ENCODE data around the gene UBE2H.

The UBE2H gene

DNA sequence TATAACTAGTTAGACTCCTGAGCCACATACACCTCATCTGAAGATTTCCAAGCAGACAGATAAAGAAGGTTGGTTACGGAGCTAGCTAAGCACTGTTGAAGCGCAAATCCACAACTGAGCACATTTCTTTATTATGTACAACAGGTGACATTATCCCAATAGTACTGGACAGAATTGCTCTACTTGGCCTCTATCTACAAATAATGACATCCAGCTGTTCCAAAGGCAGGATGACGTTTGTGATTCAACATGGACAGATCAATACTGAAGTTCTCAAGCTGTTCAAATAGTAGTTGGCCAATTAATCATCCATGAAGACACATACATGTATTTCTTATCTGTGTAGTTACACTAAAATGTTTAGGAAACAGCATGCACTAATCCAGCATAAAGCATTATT, 101.0 kb downstream of the UBE2H start:
- no peak for DNase-seq (ENCODE audit: low read depth, low spot score)
- H3K4me3 ChIP-seq (ENCODE audit: insufficient read length, low read depth): no peak overlapping the region
- TF ChIP-seq SUZ12 (IDR thresholded peaks at IDR 0.05; ENCODE audit: extremely low read depth, insufficient read depth, insufficient read length): no peak
- no peak for TF ChIP-seq YY1 (IDR thresholded peaks at IDR 0.05; ENCODE audit: insufficient read depth, insufficient read length)
- TF ChIP-seq ZNF274 (IDR thresholded peaks at IDR 0.05; ENCODE audit: low read depth, low read length): no peak
- no peaks in the 10 kb centered on the region for H3K9me3 ChIP-seq (ENCODE audit: insufficient read depth, low read length)
- H3K36me3 ChIP-seq (ENCODE audit: insufficient read depth, insufficient read length, low read length): peaks cover 15% of the 10 kb centered on the region
- H3K9ac ChIP-seq (ENCODE audit: insufficient read length, low read depth): no peak overlapping the region
- no peaks in the 10 kb centered on the region for H3K27me3 ChIP-seq (ENCODE audit: insufficient read depth, insufficient read length)
- no peaks in the 10 kb centered on the region for H3K4me1 ChIP-seq (ENCODE audit: insufficient read depth, insufficient read length)

DNA sequence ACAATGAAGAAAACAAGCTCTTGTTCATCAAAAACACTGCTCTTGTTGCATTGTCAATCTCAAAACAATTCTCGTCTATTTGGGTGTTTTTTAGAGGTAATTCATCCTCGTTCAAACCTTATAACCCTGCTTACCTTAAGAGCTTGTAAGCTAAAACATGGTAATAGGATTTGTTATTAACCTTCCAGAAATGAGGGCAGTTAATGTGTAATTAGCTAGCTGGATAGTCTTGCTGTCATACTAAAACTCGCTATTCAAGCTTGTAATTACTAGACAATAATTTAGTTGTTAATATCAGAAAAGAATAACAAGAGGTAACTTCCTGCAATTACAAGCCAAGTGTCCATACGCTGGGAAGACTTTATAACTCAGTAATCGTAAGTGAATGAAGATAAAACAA, 101.6 kb downstream of the UBE2H start:
- Histone ChIP-seq H3K9me3 (ENCODE audit: insufficient read depth, low read length) (no peaks in the 10 kb centered on the region), H3K4me1 (ENCODE audit: insufficient read depth, insufficient read length) (no peaks in the 10 kb centered on the region), H3K36me3 (ENCODE audit: insufficient read depth, insufficient read length, low read length) (peaks cover 9% of the 10 kb centered on the region), H3K9ac (ENCODE audit: insufficient read length, low read depth) (no peak overlapping the region), H3K4me3 (ENCODE audit: insufficient read length, low read depth) (no peak overlapping the region), H3K27me3 (ENCODE audit: insufficient read depth, insufficient read length) (no peaks in the 10 kb centered on the region)
- TF ChIP-seq YY1 (IDR thresholded peaks at IDR 0.05; ENCODE audit: insufficient read depth, insufficient read length) (no peak), ZNF274 (IDR thresholded peaks at IDR 0.05; ENCODE audit: low read depth, low read length) (no peak), SUZ12 (IDR thresholded peaks at IDR 0.05; ENCODE audit: extremely low read depth, insufficient read depth, insufficient read length) (no peak)
- DNase-seq (ENCODE audit: low read depth, low spot score): no peak

DNA sequence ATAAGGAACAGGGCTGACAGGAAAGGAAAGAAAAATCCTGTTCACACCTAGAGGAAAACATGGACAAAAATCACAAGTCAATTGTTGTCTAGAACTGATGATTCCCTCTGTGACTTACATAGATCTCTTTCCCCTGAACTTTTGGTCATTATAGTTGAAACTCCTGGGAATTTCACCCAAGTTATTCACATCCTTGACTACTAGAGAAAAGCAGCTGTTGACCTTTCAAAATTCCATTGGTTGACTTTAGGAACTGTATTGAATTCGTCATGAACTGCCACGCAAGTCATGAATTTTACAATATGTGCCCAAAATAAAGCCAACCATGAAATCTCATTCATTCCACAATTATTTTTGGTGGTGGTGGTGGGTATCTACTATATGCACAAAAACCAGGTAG, 104.3 kb downstream of the UBE2H start:
- Histone ChIP-seq H3K36me3 (ENCODE audit: insufficient read depth, insufficient read length, low read length) (no peaks in the 10 kb centered on the region), H3K9ac (ENCODE audit: insufficient read length, low read depth) (no peak overlapping the region), H3K9me3 (ENCODE audit: insufficient read depth, low read length) (no peaks in the 10 kb centered on the region), H3K27me3 (ENCODE audit: insufficient read depth, insufficient read length) (no peaks in the 10 kb centered on the region), H3K4me1 (ENCODE audit: insufficient read depth, insufficient read length) (no peaks in the 10 kb centered on the region), H3K4me3 (ENCODE audit: insufficient read length, low read depth) (no peak overlapping the region)
- no peak for TF ChIP-seq YY1 (IDR thresholded peaks at IDR 0.05; ENCODE audit: insufficient read depth, insufficient read length)
- no peak for TF ChIP-seq SUZ12 (IDR thresholded peaks at IDR 0.05; ENCODE audit: extremely low read depth, insufficient read depth, insufficient read length)
- TF ChIP-seq ZNF274 (IDR thresholded peaks at IDR 0.05; ENCODE audit: low read depth, low read length): no peak
- DNase-seq (ENCODE audit: low read depth, low spot score): no peak

DNA sequence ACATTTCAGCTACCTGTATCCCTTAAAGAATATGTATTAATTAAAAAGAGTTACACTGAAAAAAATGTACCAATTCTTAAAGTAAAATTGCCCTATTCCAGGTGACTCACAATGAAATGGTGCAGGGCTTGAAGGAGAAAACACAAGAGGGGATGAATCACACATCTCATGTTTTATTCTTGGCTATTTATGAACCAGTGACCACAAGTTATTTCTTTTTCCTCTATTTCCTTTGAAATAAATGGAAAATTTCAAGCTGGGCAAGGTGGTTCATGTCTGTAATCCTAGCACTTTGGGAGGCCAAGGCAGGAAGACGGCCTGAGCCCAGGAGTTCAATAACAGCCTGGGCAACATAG, 106.8 kb downstream of the UBE2H start:
- Histone ChIP-seq H3K4me3 (ENCODE audit: insufficient read length, low read depth) (no peak overlapping the region), H3K4me1 (ENCODE audit: insufficient read depth, insufficient read length) (no peaks in the 10 kb centered on the region), H3K27me3 (ENCODE audit: insufficient read depth, insufficient read length) (no peaks in the 10 kb centered on the region), H3K9ac (ENCODE audit: insufficient read length, low read depth) (no peak overlapping the region), H3K36me3 (ENCODE audit: insufficient read depth, insufficient read length, low read length) (no peaks in the 10 kb centered on the region), H3K9me3 (ENCODE audit: insufficient read depth, low read length) (no peaks in the 10 kb centered on the region)
- no peak for TF ChIP-seq YY1 (IDR thresholded peaks at IDR 0.05; ENCODE audit: insufficient read depth, insufficient read length)
- no peak for DNase-seq (ENCODE audit: low read depth, low spot score)

DNA sequence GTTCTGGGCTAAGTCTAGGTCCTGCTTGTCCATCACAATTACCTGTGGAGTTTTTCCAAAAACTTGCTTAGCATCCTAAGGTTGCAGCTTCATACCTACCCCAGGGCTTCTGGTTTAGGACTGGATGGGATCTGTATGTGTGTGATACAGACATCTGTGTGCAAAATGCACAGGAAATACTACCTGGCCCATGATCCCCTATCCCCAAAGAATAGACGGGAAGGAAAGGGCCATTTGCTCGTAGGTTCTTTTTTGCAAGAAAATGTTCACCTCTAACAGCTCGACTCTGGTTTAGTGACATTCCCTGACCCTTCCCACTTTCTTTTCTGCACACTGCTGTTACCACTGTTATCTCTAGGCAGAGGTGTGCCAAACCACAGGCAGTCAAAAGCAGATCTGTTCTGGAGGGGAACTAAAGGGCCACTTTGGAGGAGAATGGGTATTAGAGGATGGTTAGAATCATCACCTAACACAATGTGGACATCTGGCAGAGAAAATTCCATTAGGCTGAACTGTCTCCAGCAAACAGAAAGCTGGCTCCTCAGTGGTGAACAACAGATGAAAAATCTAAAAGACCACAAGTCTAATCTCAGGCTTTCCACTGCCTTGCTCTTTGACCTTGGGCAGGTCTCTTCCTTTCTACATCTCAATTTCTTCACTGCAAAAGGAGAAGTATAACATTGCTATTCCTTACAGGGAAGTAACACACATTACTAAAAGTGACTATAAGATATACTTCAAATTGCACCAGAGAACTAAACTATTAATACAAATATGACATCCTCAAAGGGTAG, 107.4 kb downstream of the UBE2H start:
- Histone ChIP-seq H3K9me3 (ENCODE audit: insufficient read depth, low read length) (no peaks in the 10 kb centered on the region), H3K4me3 (ENCODE audit: insufficient read length, low read depth) (no peak overlapping the region), H3K27me3 (ENCODE audit: insufficient read depth, insufficient read length) (no peaks in the 10 kb centered on the region), H3K36me3 (ENCODE audit: insufficient read depth, insufficient read length, low read length) (no peaks in the 10 kb centered on the region), H3K4me1 (ENCODE audit: insufficient read depth, insufficient read length) (no peaks in the 10 kb centered on the region), H3K9ac (ENCODE audit: insufficient read length, low read depth) (no peak overlapping the region)
- TF ChIP-seq ZNF274 (IDR thresholded peaks at IDR 0.05; ENCODE audit: low read depth, low read length) (no peak), SUZ12 (IDR thresholded peaks at IDR 0.05; ENCODE audit: extremely low read depth, insufficient read depth, insufficient read length) (no peak), YY1 (IDR thresholded peaks at IDR 0.05; ENCODE audit: insufficient read depth, insufficient read length) (no peak)
- DNase-seq (ENCODE audit: low read depth, low spot score): no peak

DNA sequence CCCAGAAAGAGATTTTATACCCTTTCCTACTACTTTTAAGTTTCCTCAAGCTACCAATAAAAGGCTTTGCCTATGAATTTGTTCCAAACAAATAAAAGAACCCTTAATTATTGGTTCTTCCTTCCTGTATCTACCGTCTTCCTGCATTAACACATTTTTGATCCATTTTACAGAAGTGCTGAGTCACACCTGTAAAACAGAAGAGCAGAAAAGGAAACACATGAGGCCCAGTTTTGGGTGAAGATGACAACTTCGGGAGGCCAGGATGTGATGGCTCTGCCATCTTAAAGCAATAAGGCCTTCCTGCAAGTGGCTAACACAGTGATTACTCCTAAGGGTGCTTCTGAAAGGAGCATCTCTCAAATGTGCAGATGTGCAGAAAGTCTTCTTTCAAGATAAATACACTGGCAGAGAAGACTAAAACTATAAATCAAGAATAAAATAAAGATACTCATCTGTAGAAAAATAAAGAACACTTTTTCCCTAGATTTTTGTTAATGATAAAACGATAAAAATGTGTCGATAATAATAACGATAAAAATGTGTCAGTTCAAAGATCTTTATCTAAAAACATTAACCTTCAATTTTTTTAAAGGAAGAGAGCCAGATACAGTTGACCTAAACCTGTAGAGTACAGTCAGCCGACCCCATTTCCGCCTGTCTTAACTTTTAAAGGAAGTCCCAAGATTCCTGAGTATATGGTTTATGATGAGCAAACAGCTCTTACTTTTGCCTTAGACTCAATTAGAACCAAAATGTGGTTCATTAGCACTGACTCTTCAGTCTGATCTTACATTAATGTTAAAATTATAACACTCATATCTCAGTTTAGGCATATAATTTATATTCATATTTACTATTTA, 108.6 kb downstream of the UBE2H start:
- Histone ChIP-seq H3K36me3 (ENCODE audit: insufficient read depth, insufficient read length, low read length) (no peaks in the 10 kb centered on the region), H3K4me3 (ENCODE audit: insufficient read length, low read depth) (no peak overlapping the region), H3K27me3 (ENCODE audit: insufficient read depth, insufficient read length) (no peaks in the 10 kb centered on the region), H3K4me1 (ENCODE audit: insufficient read depth, insufficient read length) (no peaks in the 10 kb centered on the region), H3K9me3 (ENCODE audit: insufficient read depth, low read length) (no peaks in the 10 kb centered on the region), H3K9ac (ENCODE audit: insufficient read length, low read depth) (no peak overlapping the region)
- TF ChIP-seq ZNF274 (IDR thresholded peaks at IDR 0.05; ENCODE audit: low read depth, low read length): no peak
- TF ChIP-seq YY1 (IDR thresholded peaks at IDR 0.05; ENCODE audit: insufficient read depth, insufficient read length): no peak
- TF ChIP-seq SUZ12 (IDR thresholded peaks at IDR 0.05; ENCODE audit: extremely low read depth, insufficient read depth, insufficient read length): no peak
- DNase-seq (ENCODE audit: low read depth, low spot score): no peak

DNA sequence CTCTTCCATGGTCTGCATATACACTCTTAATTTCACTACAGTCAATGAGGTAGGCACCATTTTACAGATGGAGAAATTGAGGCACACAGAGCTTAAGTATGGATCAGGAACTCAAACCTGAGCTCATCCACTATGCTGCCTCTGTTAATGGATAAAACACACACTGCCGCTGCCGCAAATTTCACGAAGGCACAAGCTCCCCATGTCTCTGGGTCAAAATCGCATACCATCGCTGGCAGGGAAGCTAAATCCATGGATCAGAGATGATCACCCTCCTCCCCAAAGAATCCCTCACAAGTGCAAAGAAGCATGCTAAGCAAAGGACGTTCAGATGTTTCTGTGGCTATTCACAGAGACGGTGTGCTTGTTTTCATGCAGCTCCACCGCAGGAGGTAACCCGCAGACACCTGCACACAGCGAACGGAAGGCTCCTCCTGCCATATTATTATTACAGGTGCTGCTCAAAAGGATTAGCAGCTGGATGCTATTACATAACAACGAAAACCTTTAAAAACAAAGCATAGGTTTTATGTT, 109.3 kb downstream of the UBE2H start:
- no peaks in the 10 kb centered on the region for H3K4me1 ChIP-seq (ENCODE audit: insufficient read depth, insufficient read length)
- H3K9me3 ChIP-seq (ENCODE audit: insufficient read depth, low read length): no peaks in the 10 kb centered on the region
- TF ChIP-seq SUZ12 (IDR thresholded peaks at IDR 0.05; ENCODE audit: extremely low read depth, insufficient read depth, insufficient read length) (no peak), YY1 (IDR thresholded peaks at IDR 0.05; ENCODE audit: insufficient read depth, insufficient read length) (no peak), ZNF274 (IDR thresholded peaks at IDR 0.05; ENCODE audit: low read depth, low read length) (no peak)
- peak; percentile 36 for DNase-seq (ENCODE audit: low read depth, low spot score)
- no peak overlapping the region for H3K9ac ChIP-seq (ENCODE audit: insufficient read length, low read depth)
- peaks cover 6% of the 10 kb centered on the region for H3K36me3 ChIP-seq (ENCODE audit: insufficient read depth, insufficient read length, low read length)
- H3K27me3 ChIP-seq (ENCODE audit: insufficient read depth, insufficient read length): no peaks in the 10 kb centered on the region
- H3K4me3 ChIP-seq (ENCODE audit: insufficient read length, low read depth): no peak overlapping the region

Data from NT2/D1 (cell line).